C4-2B (cell line): ENCODE data around the gene DTX2.

ENCODE experiments used
- CTCF ChIP-seq: fragments of 450-650 bp; conservative IDR thresholded peaks from 2 replicates; pipeline ENCODE4 v1.5.1; 2017; ENCODE audit warnings: mild to moderate bottlenecking
- ZFX ChIP-seq: fragments of 450-650 bp; IDR thresholded peaks from 2 replicates; pipeline ENCODE4 v1.6.1; 2017

GRCh38 chr7:76430211-76430610 is 31.3 kb upstream of the DTX2 start:
- TF ChIP-seq CTCF, result no peak
- TF ChIP-seq ZFX, result no peak
